NCI-H1436 treated with DMSO at 0.1 percent for 48 hours (cell line): Measurements from ENCODE around the gene AARS1.
"Not testable (repeated sequence)": the region's sequence is repeated elsewhere in the genome, so short reads cannot be mapped to it uniquely, and the experiment has no call there.

Experiments
- DNase-seq: peaks from one replicate; lab custom pipeline; 2025; lab: John Stamatoyannopoulos, UW

AARS1 gene

DNA sequence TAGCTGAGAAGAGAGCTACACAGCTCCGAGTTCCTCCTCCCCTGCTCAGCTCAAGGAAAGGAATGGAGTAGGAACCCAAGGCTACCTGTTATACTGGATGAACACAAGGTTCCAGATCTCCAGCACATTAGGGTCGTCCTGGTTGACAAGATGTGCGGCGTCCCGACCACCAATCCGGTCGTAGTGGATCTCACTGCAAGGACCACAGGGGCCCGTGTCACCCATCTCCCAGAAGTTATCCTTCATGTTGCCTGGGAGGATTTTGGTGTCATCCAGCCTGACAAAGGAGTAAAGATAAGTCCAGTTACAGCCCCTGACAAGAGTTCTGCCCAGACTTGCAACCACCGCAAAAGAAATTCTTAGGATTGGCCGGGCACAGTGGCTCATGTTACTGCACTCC, 17.6 kb downstream of the AARS1 start:
- no peak for DNase-seq

DNA sequence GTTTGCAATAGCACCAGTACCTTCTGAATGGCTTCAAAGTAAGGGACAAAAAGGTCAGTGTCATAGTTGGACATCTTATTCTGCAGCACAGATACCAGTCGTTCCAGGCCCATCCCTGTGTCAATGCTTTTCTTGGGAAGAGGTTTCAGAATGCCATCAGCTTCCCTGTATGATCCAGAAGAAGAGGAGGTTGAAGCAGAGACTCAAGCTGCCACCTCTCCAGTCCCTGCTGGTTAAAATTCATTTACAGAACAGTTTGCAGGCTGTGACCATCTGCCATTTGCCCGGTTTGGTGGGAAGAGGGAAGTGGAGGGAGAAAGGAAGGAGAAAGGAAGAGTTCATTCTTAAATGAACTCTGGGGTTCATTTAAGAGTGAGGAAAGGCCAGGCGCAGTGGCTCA, 19.1 kb downstream of the AARS1 start:
- DNase-seq, result no peak

DNA sequence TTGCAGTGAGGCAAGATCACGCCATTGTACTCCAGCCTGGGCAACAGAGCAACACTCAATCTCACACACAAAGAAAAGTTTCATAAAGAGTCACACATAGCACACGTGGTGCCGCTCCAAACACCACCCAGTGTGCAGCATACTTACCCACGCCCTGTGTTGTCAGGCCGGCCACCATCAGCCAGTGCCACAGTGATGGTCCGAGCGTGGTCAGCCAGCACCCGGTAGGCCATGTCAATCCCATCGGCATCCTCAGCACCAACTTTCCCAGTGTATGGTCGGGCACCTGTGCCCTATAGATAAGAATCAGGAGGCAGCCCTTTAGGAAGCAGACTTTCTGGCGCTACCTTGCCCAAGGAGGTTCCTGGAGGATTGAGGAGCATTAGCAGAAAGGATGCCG, 19.8 kb downstream of the AARS1 start:
- DNase-seq, result no peak

DNA sequence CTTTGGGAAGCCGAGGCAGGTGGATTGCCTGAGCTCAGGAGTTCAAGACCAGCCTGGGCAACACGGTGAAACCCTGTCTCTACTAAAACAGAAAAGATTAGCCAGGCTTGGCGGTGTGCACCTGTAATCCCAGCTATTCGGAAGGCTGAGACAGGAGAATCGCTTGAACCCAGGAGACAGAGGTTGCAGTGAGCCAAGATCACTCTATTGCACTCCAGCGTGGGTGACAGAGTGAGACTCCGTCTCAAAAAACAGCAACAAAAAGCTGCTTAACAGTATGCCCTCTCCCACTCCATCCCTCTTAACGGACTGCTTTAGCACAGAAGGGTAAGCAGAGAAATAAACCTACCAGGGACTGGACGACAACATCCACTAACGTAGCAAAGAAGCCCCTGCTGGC, 21.4 kb downstream of the AARS1 start:
- DNase-seq, result not testable (repeated sequence)

DNA sequence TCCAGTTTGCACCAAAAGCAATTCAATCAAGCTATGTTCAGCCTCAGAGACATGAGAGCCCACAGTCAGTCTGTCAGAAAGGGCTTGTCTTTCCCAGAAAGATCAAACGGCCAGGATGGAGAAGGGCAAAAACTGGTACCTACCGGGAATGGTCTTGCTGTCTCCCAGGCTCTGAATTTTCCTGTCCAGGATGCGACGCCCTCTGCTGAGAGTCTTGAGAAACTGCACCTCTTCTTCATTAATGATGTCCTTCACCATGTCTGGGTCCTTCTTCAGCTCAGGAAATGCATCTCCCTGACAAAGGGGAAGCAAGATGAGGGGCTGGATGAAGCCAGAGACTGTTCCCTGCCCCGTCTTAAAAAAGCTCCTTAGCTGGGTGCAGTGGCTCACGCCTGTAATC, 21.8 kb downstream of the AARS1 start:
- no peak for DNase-seq

DNA sequence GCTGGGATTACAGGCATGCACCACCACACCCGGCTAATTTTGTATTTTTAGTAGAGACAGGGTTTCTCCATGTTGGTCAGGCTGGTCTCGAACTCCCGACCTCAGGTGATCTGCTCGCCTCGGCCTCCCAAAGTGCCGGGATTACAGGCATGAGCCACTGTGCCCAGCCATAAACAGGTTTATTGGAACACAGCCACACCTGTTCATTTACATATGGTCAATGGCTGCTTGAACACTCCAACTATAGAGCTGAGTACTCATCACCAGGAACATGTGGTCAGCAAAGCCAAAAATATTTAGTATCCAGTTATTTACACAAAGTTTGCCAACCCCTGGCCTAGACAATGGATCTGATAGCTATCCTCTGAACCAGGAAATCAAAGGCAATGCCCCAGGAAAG, 29.4 kb downstream of the AARS1 start:
- not testable (repeated sequence) for DNase-seq

DNA sequence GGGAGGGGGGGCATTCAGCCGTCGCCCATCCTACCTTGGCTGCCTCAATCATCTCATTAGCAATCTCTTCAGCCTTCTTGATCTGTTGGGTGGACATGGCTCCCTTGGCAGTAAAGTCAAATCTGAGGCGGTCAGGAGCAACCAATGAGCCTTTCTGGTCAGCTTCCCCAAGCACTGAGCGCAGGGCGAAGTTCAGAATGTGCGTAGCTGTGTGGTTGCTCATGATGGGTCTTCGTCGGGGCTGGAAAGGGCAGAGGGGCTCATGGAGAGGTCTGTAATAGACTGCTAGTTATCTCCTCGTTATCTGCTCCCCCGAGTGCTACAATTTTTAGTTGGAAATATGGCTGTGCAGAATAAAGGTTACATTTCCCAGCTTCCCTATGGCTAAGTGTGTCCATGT, 30.4 kb downstream of the AARS1 start:
- no peak for DNase-seq

DNA sequence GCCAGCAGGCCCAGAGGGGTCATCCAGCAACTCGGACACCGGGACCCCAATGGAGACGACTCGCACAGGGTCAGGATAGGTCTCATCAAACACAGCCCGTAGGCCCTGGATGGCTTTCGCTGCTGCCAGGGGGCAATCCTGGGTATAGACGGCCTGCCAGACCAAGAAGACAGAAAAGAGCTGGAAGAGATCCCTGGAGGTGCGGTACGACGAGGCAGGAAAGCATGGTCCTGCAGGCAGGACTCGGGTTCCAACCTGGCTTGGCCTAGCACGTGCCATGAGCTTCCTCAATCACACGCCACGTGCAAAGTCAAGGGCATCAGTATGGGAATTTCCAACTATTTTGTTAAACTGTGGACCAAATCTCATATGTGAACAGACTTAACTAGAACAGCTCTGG, 31.2 kb downstream of the AARS1 start:
- DNase-seq, result no peak

DNA sequence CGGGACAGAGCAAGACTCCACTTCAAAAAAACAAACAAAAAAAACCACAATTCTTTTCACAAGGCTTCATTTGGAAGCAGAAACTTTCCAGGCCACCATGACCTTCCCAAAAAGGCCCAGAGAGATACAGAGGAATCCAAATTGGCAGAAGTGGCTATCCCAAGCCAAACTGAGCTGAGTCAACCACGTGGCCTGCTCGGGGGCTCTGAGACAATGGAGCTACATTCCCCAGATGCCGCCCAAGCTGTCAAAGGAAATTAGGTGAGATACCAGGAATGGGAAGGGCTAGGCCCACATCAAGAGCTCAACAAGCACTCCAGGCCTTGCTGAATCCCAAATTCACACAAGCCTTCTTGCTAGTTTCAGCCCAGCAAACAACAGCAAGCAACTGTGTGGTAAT, 31.9 kb downstream of the AARS1 start:
- no peak for DNase-seq

DNA sequence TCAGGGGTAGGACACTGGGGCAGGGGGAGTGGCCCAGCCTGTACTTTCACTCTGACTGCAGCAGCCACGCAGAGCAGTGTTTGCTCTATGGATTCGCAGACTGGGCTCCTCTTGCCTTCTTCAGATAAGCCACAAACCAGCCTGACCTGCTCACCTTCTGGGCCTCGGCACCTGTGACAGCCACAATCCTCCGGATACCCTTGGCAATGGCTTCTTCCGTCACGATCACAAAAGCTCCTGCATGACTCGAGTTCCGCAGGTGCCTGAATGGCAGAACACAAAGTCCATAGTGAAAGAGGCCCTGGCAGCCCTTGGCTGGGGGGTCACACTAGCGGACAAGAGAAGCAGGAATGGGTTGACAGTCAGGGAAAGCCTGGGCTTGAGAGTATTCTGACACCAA, 33.7 kb downstream of the AARS1 start:
- no peak for DNase-seq

DNA sequence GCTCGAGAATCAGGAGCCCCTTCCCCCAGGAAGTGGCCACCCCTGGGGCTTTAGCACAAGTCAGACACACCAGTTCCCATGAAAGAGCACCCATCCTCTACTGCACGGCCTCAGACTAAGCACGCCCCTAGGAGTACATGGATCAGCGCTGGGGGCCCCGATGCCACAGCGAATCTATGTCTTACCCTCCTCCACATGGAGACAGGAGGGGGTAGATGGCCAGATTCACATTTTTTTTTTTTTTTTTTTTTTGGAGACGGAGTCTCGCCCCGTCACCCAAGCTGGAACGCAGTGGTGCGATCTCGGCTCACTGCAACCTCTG, 34.4 kb downstream of the AARS1 start:
- no peak for DNase-seq

DNA sequence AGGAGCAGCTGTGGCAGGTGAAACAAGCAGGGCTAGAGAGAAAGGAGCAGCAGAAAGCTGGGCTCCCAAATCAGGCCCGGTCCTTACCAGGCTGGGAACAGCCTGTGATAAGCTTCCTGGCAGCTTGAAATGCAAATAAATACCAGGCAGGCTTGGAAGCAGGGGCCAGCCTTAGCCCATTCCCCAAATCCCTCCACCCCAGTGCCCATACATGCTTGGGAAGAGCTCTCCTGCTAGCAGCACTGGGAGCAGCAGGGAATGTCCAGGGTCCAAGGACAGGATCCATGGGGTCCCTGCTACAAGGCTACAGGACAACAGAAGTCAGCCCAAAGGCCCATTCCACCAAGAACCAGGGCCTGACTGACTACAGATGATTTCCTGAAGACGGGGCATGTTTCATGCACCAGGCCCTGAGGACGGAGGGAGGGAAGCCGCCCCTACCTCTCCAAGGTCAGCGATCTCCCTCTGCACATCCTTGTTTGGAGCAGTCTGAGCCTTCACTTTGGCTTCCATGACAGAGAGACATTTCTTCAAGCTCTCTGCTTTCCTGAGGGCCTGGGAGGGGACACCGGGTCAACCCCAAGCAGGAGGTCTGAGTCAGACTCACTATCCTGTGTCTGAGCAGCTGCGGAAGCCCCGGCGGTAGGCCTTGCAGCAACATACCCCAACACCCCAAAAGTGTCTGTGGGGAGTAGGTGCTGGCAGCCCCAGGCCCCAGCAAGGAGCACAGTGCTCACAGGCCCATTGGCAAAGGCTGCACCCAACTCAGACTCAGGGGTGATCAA, 34.9 kb downstream of the AARS1 start:
- no peak for DNase-seq

DNA sequence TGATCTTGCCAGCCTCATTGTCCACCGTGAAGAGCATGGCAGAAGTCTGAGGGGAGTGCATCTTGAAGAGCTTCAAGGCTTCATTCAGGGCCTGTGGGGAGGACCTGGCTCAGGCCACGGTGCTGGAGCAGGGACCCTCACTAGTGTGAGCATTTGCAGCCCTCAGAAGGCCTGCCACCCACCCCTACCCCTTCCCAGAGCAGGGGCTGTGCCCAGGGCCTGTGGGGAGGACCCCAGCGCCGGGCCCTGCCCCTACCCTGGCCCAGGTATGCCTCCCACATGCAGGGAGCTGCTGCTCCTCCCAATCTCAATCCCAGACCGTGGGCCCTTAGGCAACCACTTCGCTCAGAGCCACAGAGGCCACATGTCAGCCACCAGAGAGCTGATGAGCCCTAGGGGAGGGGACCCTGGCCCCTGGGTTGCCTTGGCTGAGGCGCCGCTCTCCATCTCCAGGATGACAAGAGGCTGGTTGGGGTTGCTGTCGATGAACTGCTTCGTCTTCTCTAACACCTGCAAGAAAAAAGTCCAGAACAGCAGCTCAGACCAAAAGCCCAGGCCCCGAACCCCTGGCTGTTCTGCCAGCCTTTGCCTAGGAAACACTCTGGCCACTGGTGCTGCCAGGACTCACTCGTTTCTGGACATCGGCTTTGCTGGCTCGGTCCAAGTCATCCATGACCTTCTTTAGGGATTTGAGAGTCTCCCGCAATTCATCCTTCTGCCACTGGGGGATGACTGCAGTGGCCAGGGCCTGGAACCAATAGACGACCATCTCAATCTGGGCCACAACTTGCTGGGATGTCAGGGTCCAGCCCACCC, 35.8 kb downstream of the AARS1 start:
- DNase-seq, result no peak

DNA sequence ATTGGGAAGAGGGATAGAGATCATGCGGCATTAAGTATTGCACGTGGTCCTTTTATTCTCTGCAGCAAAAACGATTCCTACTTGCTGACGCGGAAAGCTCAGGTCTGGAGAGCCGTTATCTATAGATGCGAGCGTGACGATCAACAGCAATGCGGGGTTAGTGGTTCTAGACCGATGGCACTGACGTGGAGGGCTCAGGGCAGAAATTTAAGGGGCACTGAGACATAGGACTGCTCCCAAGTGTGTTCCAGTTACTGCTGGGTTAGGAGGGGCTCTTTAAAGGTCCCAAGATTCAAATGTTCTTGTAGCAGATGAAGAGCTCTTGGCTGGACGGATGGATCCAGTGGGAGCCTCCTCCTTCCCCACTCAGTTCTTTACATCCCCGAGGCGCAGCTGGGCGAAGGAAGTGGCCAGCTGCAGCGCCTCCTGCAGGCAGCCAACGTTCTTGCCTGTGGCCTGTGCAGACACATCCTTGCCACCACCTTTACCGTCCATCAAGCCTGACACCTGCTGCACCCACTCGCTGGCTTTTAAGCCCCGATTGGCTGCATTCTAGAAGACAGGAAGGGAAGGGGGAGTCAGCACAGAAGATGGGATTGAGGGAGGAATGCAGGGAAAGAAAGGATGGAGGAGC, 36.8 kb downstream of the AARS1 start:
- DNase-seq, result no peak

DNA sequence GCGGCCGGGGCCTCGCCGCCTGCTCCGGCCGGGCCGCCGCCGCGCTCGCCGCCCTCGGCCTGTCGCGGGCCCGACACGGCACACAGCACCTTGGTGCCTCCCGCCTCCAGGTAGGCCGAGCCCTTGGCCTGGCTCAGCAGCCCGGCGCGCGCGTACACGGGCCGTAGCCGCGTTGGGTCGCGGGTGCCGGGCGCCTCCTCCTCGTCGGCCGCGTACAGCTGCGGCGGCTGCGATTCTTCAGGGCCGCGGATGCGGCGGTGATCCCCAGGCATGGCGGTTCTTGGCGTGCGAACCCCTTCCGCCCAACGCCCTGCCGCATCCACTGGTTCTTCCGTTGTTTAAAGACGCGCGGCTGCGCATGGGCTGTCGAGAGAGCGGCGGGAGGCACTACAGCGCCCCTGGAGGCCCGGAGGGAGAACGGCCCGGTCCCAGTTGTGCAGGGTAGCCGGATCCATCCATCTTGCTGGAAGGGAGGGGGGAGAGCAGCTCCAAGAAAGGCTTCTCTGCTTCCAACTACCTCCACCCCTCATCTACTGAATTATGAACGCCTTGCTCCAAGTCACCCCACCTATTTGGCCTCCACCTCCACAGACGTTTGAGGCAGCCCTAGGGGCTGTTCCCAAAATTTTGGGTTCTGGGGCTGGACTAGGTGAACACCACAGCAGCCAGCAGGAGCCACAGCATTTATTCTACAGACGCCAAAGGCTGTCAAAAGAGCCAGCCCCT, 37.5 kb downstream of the AARS1 start, which contains the start of gene EXOSC6:
Gene EXOSC6, minus strand, starts transcription at position 312 of the 726 bp plus-strand sequence. Its CDS starts 40 bp downstream, at position 272.
- peak; percentile 45 for DNase-seq

DNA sequence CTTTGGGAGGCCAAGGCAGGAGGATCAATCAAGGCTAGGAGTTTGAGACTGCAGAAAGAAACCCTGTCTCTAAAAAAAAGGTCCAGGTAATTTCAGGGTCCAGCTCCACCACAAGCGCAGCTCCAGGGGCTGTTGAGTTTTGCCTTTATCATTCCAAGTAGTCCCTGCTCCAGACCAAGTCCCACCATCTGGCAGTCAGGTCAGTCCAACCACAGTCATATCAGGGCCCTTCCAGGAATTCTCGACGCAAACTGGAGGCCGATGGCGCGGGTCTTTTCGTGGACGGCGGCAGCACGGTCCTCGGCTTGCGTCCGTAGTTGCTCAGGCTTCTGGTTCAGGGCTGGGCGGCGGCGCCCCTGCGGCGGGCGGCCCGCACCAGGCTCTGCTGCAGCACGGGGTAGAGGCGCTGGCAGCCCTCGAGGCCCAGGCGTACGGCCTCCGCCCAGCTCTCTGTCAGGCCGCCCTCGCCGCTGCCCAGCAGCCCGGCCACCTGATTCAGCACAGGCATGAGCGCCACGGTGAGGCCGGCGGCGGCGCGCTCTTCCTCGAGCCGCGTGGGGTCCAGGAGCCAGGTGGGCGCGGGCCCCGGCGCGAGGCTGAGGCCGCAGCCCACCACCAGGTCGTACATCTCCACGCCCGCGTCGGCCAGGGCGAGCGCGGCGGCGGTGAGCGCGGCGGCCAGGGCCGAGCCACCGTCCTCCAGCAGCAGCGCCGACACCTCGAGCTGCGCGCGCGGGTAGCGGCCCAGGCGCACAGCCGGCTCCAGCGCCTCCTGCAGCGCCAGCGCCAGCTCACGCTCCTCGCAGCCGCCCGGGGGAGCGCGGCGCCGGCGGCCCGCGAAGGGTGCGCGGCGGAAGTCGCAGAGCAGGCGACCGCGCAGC, 38.3 kb downstream of the AARS1 start:
- DNase-seq, result no peak

DNA sequence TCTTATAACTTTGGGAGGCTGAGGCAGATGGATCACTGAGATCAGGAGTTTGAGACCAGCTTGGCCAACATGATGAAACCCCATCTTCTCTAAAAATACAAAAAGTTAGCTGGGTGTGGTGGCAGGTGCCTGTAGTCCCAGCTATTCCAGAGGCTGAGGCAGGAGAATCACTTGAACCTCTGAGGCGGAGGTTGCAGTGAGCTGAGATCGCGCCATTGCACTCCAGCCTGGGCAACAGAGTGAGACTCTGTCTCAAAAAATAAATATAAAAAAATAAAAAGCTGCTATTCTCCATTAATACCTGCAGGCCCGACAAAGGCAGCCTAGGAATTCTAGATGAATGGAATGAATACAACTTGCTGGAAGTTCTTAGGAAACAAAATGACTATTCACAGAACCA, 39.6 kb downstream of the AARS1 start:
- not testable (repeated sequence) for DNase-seq

DNA sequence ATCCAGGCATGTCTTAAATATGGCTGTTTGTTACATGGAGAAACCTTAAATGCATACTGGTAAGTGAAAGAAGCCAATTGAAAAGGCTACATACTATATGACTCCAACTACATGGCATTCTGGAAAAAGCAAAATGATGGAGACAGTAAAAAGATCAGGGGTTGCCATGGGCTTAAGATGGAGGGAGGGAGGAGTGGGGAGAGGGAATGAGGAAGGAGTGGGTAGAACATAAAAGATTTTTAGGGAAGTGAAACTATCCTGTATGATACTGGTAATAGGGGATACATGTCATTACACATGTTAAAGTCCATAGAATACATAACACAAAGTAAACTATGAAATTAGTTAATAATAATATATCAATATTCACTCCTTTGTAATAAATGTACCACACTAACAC, 50.5 kb downstream of the AARS1 start:
- DNase-seq, result not testable (repeated sequence)

DNA sequence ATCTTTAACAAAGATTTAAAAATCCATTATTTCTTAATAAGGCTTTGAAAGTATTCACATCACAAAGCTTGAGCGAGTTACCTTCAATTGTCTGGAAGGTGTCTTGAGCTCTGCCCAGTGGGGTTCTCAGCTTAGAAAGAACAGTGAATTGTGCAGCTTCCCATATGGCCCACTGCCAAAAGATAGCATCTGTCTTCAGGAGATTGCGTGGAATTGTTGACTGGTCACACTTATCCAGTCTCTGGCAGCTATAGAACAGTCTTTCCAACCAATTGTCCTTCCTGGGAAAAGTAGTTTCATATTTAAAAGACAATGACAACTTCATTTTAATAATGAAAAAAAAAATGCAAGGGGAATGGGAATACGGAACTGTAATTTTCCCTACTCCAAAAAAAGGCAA, 57.5 kb downstream of the AARS1 start:
- DNase-seq, result not testable (repeated sequence)

DNA sequence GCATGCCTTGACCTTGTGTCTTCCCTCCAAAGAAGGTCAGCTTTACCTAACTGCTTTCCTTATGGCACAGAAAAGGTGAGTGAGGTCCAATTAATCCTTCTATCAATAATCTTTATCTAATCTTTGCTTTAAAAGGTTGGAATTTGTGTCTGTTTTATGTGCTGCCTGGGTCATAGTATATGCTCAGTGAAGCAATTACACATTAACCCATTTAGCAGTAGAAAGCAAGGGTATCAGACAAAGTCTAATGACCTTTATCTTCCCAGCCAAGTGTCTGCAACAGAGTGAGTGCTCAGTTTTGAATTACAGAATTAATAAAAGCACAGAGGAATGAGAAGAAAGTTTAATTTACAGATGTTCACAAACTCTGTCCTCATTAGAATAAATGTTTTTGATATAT, 63.3 kb downstream of the AARS1 start:
- not testable (repeated sequence) for DNase-seq

DNA sequence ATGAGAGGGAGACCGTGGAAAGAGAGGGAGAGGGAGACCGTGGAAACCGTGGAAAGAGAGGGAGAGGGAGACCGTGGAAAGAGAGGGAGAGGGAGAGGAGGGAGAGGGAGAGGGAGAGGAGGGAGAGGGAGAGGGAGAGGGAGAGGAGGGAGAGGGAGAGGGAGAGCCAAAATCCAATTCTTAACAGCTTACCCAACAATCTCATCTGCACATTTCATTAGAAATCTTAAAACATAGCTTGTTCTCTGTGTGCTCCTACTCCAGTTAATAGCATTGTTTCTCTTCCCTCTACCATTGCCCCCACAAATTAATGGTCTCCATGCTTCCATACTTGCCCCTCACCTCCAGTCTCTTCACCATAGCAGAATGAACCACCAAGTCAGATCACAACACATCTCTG, 63.9 kb downstream of the AARS1 start:
- not testable (repeated sequence) for DNase-seq
